ENCODE results near the gene POLR2M. TPM values are rescaled to one million over a fixed set of nuclear protein-coding genes. Genes with fewer than 3 reads are reported as not detected.

The POLR2M gene
- total and polyA plus RNA-seq, 4 donors, result 20.6 to 306 (median 84.8) TPM

GRCh38 chr15:57730876-57731275, 24.4 kb downstream of the POLR2M start:
- no peaks in the 10 kb centered on the region for H3K9me3 ChIP-seq (ENCODE audit: control insufficient read depth in 4 of 4, insufficient read depth in 3 of 4, low read length in 3 of 4)
- H3K4me3 ChIP-seq, result no peak overlapping the region
- ATAC-seq (ENCODE audit: insufficient read depth, low FRiP score) (no peak), DNase-seq (peak in 2 of 3 donors; percentile 49 to 52)
- TF ChIP-seq, protein P1, sequence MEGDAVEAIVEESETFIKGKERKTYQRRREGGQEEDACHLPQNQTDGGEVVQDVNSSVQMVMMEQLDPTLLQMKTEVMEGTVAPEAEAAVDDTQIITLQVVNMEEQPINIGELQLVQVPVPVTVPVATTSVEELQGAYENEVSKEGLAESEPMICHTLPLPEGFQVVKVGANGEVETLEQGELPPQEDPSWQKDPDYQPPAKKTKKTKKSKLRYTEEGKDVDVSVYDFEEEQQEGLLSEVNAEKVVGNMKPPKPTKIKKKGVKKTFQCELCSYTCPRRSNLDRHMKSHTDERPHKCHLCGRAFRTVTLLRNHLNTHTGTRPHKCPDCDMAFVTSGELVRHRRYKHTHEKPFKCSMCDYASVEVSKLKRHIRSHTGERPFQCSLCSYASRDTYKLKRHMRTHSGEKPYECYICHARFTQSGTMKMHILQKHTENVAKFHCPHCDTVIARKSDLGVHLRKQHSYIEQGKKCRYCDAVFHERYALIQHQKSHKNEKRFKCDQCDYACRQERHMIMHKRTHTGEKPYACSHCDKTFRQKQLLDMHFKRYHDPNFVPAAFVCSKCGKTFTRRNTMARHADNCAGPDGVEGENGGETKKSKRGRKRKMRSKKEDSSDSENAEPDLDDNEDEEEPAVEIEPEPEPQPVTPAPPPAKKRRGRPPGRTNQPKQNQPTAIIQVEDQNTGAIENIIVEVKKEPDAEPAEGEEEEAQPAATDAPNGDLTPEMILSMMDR (IDR thresholded peaks at IDR 0.05; ENCODE audit: control extremely low read depth, extremely low read depth), result no peak
- peaks cover 0 to 20% (median 3%) of the 10 kb centered on the region in 5 donors for H3K4me1 ChIP-seq (ENCODE audit: control insufficient read depth in 5 of 5, insufficient read depth in 5 of 5, low read length in 5 of 5)
- WGBS, 2 donors, result 85 to 86% methylated on average over 5 of the region's 5 CpGs
- no peak overlapping the region for H3K9ac ChIP-seq (ENCODE audit: insufficient read depth in 1 of 2, low read length in 2 of 2)
- H3K36me3 ChIP-seq (ENCODE audit: control insufficient read depth in 4 of 4, insufficient read depth in 4 of 4, low read length in 4 of 4), result no peaks in the 10 kb centered on the region
- no peaks in the 10 kb centered on the region for H3K27me3 ChIP-seq (ENCODE audit: control insufficient read depth in 3 of 3, insufficient read depth in 3 of 3, low read length in 2 of 3)
- H3K27ac ChIP-seq (ENCODE audit: low read depth in 1 of 2, low read length in 1 of 2), result no peak overlapping the region

DNA sequence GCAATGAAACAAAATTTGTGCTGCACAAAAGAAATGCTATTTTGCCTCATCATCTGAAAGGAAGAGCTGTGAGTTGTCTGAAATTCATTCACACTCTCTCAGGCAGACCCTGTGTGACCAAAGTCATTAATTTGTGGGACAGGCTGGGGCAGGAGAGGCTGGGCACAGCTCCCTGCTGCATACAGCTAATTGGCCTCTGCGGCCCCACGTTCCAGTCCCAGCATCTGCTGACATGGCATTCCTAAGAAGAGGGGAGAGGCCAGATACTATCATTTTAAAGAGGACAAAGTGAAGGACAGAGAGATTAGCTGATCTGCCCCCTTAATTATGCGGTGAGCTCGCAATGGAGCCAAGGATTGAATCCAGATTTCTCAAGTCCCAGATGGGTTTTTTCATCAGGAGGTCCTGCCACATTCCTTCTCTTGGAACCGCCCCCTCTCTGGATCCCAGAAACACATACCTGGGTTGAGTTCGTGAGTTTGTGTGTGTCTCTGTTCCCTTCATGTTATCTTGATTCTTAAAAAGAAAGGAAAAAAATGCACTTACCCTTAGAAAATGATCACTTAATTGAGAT, 25.1 kb downstream of the POLR2M start:
- TF ChIP-seq, protein P1 (IDR thresholded peaks at IDR 0.05; ENCODE audit: control extremely low read depth, extremely low read depth), result no peak
- Histone ChIP-seq H3K4me3 (no peak overlapping the region), H3K27ac (ENCODE audit: low read depth in 1 of 2, low read length in 1 of 2) (no peak overlapping the region), H3K36me3 (ENCODE audit: control insufficient read depth in 4 of 4, insufficient read depth in 4 of 4, low read length in 4 of 4) (no peaks in the 10 kb centered on the region), H3K4me1 (ENCODE audit: control insufficient read depth in 5 of 5, insufficient read depth in 5 of 5, low read length in 5 of 5) (peaks cover 0 to 20% (median 3%) of the 10 kb centered on the region in 5 donors), H3K9ac (ENCODE audit: insufficient read depth in 1 of 2, low read length in 2 of 2) (no peak overlapping the region), H3K27me3 (ENCODE audit: control insufficient read depth in 3 of 3, insufficient read depth in 3 of 3, low read length in 2 of 3) (no peaks in the 10 kb centered on the region), H3K9me3 (ENCODE audit: control insufficient read depth in 4 of 4, insufficient read depth in 3 of 4, low read length in 3 of 4) (no peaks in the 10 kb centered on the region)
- ATAC-seq (ENCODE audit: insufficient read depth, low FRiP score) (no peak), DNase-seq (no peak)
- 81 to 82% methylated on average over 6 of the region's 6 CpGs for WGBS, 2 donors

DNA sequence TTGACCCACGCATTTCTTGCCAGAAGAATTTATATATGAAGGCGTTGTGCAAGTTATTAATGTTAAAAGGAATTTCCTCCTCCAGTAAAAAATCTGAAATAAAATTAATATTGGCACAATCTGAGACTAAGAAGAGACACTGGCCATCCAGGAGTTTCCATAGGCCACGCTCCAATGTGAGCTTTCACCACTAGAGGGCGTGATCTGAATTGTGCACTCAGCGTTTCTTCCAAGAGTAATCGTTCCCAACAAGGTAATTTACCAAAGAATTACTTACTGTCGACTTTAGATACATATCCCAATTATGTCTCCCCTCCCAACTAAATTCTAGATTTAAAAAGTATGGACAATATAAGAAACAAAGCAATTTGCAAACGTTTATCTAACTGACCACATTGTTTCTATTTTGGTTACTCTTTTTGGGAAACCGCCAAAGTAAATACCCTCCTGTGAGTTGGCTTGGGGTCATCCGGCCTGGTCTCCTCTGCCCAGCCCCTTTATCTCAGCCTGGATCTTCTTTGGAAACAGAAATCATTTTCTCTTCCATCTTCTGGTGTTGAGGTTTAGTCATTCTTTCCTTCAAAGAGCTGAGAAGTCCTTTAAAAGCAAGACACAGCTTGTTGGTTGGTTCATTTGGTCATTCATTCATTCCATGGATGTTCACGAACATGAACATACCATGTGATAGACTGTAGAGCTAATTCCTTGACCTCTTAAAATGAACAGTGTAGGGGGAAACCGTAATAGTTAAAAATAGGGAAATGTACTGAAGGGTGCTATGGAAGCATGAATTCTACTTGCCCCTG, 26.2 kb downstream of the POLR2M start:
- Histone ChIP-seq H3K9ac (ENCODE audit: insufficient read depth in 1 of 2, low read length in 2 of 2) (no peak overlapping the region), H3K4me3 (no peak overlapping the region), H3K36me3 (ENCODE audit: control insufficient read depth in 4 of 4, insufficient read depth in 4 of 4, low read length in 4 of 4) (no peaks in the 10 kb centered on the region), H3K27ac (ENCODE audit: low read depth in 1 of 2, low read length in 1 of 2) (no peak overlapping the region), H3K27me3 (ENCODE audit: control insufficient read depth in 3 of 3, insufficient read depth in 3 of 3, low read length in 2 of 3) (no peaks in the 10 kb centered on the region), H3K9me3 (ENCODE audit: control insufficient read depth in 4 of 4, insufficient read depth in 3 of 4, low read length in 3 of 4) (no peaks in the 10 kb centered on the region), H3K4me1 (ENCODE audit: control insufficient read depth in 5 of 5, insufficient read depth in 5 of 5, low read length in 5 of 5) (peaks cover 0 to 20% (median 3%) of the 10 kb centered on the region in 5 donors)
- DNase-seq (peak; percentile 33 to 56 (median 45)), ATAC-seq (ENCODE audit: insufficient read depth, low FRiP score) (no peak)
- TF ChIP-seq, protein P1 (IDR thresholded peaks at IDR 0.05; ENCODE audit: control extremely low read depth, extremely low read depth), result peak; percentile 35
- WGBS, 2 donors, result 35 to 38% methylated on average over 12 of the region's 12 CpGs

Data from lung (tissue), 12 donors.